ENCODE results near the gene GIPR.

- TF ChIP-seq CTCF (conservative IDR thresholded peaks at IDR 0.05 in 1 of 2, IDR thresholded peaks at IDR 0.05 in 1 of 2; ENCODE audit: extremely low read depth in 1 of 2, insufficient read depth in 1 of 2, low read depth in 1 of 2, low read length in 2 of 2) (no peak), EZH2 (IDR thresholded peaks at IDR 0.05; ENCODE audit: borderline replicate concordance, low read length) (no peak)
Observed at GRCh38 chr19:45663800-45664199, 4.2 kb upstream of the GIPR start.
